ENCODE data around the gene ZMAT5. TPM values are rescaled to one million over a fixed set of nuclear protein-coding genes. Genes with fewer than 3 reads are reported as not detected.

The ZMAT5 gene
- 10 to 100 TPM; 21.2 to 28.6 (median 23.8) TPM for total RNA-seq
- polyA plus RNA-seq = 34.0 TPM
- long read RNA-seq, donor 1, transcript ZMAT5-201 (6 exons, 899 nt) = major isoform, 7 of 19 reads
- long read RNA-seq, donor 1, partial matches to known transcripts = 0 of 19 reads
- long read RNA-seq, donor 1, other reads (novel, unspliced or antisense) = 12 of 19 reads
- long read RNA-seq, donor 2, transcript ZMAT5-201 (6 exons, 899 nt) = major isoform, 8 of 20 reads
- long read RNA-seq, donor 2, partial matches to known transcripts = 2 of 20 reads
- long read RNA-seq, donor 2, other reads (novel, unspliced or antisense) = 10 of 20 reads
- long read RNA-seq, donor 3, partial matches to known transcripts = 0 of 12 reads
- long read RNA-seq, donor 3, other reads (novel, unspliced or antisense) = 9 of 12 reads
- long read RNA-seq, donor 4, partial matches to known transcripts = 2 of 15 reads
- long read RNA-seq, donor 4, other reads (novel, unspliced or antisense) = 9 of 15 reads

DNA sequence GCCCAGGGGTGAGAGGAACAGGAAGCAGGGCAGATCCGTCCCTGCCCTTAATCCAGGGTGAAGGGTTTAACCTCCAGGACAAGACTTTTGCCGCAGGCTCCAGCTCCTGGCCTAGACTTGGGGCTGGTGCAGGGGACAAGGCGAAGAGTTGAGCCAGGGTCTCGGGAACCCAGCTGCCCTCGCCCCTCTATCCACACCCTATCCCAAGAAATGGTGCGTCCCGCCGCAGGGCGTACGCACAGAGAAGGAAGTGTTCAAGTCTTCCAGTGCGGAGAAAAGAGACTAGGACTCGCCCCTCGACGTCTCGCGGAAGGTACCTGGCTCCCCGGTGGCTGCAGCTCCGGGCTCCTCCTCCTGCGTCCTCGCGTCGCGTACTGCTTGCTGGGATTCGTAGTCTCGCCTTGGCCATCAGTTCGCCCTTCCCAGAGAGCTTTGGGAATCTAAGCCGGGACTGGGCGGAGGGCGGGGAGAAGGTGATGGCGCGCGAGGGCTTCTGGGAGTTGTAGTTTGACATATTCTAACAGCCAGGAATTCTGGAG lies at the start of gene ZMAT5:
TSS of gene ZMAT5 (minus strand) at position 376 of the 539 bp plus-strand sequence. CDS start 18,463 bp downstream, outside the sequence.
- intact Hi-C loops (cut with DNase I) = loop anchor here in 1 of 4 donors (10.0 kb wide), 1 partner anchor 238 kb away; no protein-coding TSS in a partner anchor
- Histone ChIP-seq H3K4me1 (ENCODE audit: control insufficient read depth, insufficient read depth, low read length) (peaks cover 9% of the 10 kb centered on the region), H3K27ac (ENCODE audit: low read length) (peak within 1 kb of the TSS; percentile 89), H3K27me3 (ENCODE audit: control insufficient read depth, insufficient read depth) (no peaks in the 10 kb centered on the region), H3K9me3 (ENCODE audit: control insufficient read depth, low read length) (no peaks in the 10 kb centered on the region), H3K4me3 (ENCODE audit: low read length) (peak within 1 kb of the TSS; percentile 73)
- ATAC-seq = peak; percentile 99
- WGBS = under 1% methylated on average over 32 of the region's 32 CpGs
- peak; percentile 95 to 98 (median 96) for DNase-seq

DNA sequence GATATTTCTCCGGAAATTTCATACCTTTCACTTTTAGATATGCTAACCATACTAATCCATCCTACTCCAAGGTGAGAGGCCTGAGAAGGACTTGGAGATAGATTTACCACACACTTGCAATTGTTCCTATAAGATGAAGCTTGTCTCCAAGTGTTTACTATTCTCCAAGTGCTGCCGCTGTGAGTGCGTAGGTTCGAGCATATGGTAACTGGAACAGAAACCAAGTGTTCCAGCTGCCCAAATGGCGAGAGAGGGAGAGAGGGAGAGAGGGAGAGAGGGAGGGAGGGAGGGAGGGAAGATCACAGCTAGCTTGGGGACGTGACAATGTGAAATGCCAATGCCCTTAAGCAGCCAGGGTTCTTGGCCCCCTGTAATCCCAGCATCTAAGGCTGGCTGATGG lies 49.7 kb upstream of the ZMAT5 start:
- WGBS = 58% methylated on average over 6 of the region's 6 CpGs
- peaks cover 18% of the 10 kb centered on the region for H3K4me1 ChIP-seq (ENCODE audit: control insufficient read depth, insufficient read depth, low read length)
- no peak overlapping the region for H3K27ac ChIP-seq (ENCODE audit: low read length)
- intact Hi-C loops (cut with DNase I) = no loop called here
- no peaks in the 10 kb centered on the region for H3K9me3 ChIP-seq (ENCODE audit: control insufficient read depth, low read length)
- no peak for DNase-seq
- no peak for ATAC-seq
- no peaks in the 10 kb centered on the region for H3K27me3 ChIP-seq (ENCODE audit: control insufficient read depth, insufficient read depth)
- H3K4me3 ChIP-seq (ENCODE audit: low read length) = no peak overlapping the region

- peaks cover 18% of the 10 kb centered on the region for H3K4me1 ChIP-seq (ENCODE audit: control insufficient read depth, insufficient read depth, low read length)
Observed at GRCh38 chr22:29816128-29816527, 49.3 kb upstream of the ZMAT5 start.

GRCh38 chr22:29815580-29815979 lies 48.8 kb upstream of the ZMAT5 start:
- H3K27me3 ChIP-seq (ENCODE audit: control insufficient read depth, insufficient read depth) = no peaks in the 10 kb centered on the region
- H3K4me3 ChIP-seq (ENCODE audit: low read length) = no peak overlapping the region
- WGBS = 60% methylated on average over 4 of the region's 4 CpGs
- intact Hi-C loops (cut with DNase I) = no loop called here
- ATAC-seq (peak; percentile 14 to 54), DNase-seq (peak in 1 of 3 donors; percentile 68)
- peaks cover 18% of the 10 kb centered on the region for H3K4me1 ChIP-seq (ENCODE audit: control insufficient read depth, insufficient read depth, low read length)
- peak overlapping the region; percentile 48 for H3K27ac ChIP-seq (ENCODE audit: low read length)
- no peaks in the 10 kb centered on the region for H3K9me3 ChIP-seq (ENCODE audit: control insufficient read depth, low read length)

More at GRCh38 chr22:29816128-29816527, 49.3 kb upstream of the ZMAT5 start:
- Histone ChIP-seq H3K4me3 (ENCODE audit: low read length) (no peak overlapping the region), H3K27ac (ENCODE audit: low read length) (no peak overlapping the region), H3K9me3 (ENCODE audit: control insufficient read depth, low read length) (no peaks in the 10 kb centered on the region), H3K27me3 (ENCODE audit: control insufficient read depth, insufficient read depth) (no peaks in the 10 kb centered on the region)
- ATAC-seq (peak; percentile 82 to 86), DNase-seq (peak; percentile 87 to 93 (median 93))
- WGBS = 45% methylated on average over 2 of the region's 2 CpGs
- intact Hi-C loops (cut with DNase I) = no loop called here

- no peak for ATAC-seq
- no peak for DNase-seq
- Histone ChIP-seq H3K27me3 (ENCODE audit: control insufficient read depth, insufficient read depth) (no peaks in the 10 kb centered on the region), H3K9me3 (ENCODE audit: control insufficient read depth, low read length) (no peaks in the 10 kb centered on the region), H3K4me3 (ENCODE audit: low read length) (no peak overlapping the region), H3K4me1 (ENCODE audit: control insufficient read depth, insufficient read depth, low read length) (peaks cover 18% of the 10 kb centered on the region), H3K27ac (ENCODE audit: low read length) (no peak overlapping the region)
- intact Hi-C loops (cut with DNase I) = no loop called here
- WGBS = 84% methylated on average over 5 of the region's 5 CpGs
Observed at GRCh38 chr22:29814003-29814402, 47.2 kb upstream of the ZMAT5 start.

GRCh38 chr22:29813563-29813962 lies 46.8 kb upstream of the ZMAT5 start:
- DNase-seq = no peak
- no peak for ATAC-seq
- intact Hi-C loops (cut with DNase I) = no loop called here
- Histone ChIP-seq H3K27ac (ENCODE audit: low read length) (no peak overlapping the region), H3K27me3 (ENCODE audit: control insufficient read depth, insufficient read depth) (no peaks in the 10 kb centered on the region), H3K9me3 (ENCODE audit: control insufficient read depth, low read length) (no peaks in the 10 kb centered on the region), H3K4me3 (ENCODE audit: low read length) (no peak overlapping the region), H3K4me1 (ENCODE audit: control insufficient read depth, insufficient read depth, low read length) (peaks cover 15% of the 10 kb centered on the region)
- 87% methylated on average over 3 of the region's 3 CpGs for WGBS

DNA sequence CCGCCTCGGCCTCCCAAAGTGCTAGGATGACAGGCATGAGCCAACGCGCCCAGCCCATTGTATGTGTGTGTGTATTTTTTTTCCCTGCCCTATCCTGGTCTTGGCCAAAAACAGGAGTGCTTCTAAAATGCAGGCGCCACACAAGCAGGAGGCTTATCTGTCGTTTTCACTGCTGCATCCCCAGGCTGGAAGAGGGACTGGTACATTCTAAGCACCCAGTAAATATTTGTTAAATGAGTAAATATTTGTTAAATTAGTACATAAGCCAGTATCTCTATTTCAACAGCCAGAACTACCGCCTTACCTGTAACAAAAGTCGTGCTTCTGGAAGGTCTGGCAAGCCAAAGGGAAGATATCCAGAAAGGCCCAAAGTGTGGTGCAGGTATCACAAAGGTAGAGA lies 46.3 kb upstream of the ZMAT5 start:
- ATAC-seq = no peak
- intact Hi-C loops (cut with DNase I) = no loop called here
- Histone ChIP-seq H3K9me3 (ENCODE audit: control insufficient read depth, low read length) (no peaks in the 10 kb centered on the region), H3K4me3 (ENCODE audit: low read length) (no peak overlapping the region), H3K27me3 (ENCODE audit: control insufficient read depth, insufficient read depth) (no peaks in the 10 kb centered on the region), H3K4me1 (ENCODE audit: control insufficient read depth, insufficient read depth, low read length) (peaks cover 15% of the 10 kb centered on the region), H3K27ac (ENCODE audit: low read length) (no peak overlapping the region)
- DNase-seq = no peak
- WGBS = 96% methylated on average over 8 of the region's 8 CpGs

- peaks cover 4% of the 10 kb centered on the region for H3K4me1 ChIP-seq (ENCODE audit: control insufficient read depth, insufficient read depth, low read length)
- ATAC-seq (no peak), DNase-seq (no peak)
- no peak overlapping the region for H3K27ac ChIP-seq (ENCODE audit: low read length)
- no peaks in the 10 kb centered on the region for H3K9me3 ChIP-seq (ENCODE audit: control insufficient read depth, low read length)
- intact Hi-C loops (cut with DNase I) = no loop called here
- H3K27me3 ChIP-seq (ENCODE audit: control insufficient read depth, insufficient read depth) = no peaks in the 10 kb centered on the region
- no peak overlapping the region for H3K4me3 ChIP-seq (ENCODE audit: low read length)
- 88% methylated on average over 2 of the region's 2 CpGs for WGBS
Observed at GRCh38 chr22:29811377-29811776, 44.6 kb upstream of the ZMAT5 start.

- WGBS = 79% methylated on average over 2 of the region's 2 CpGs
- Histone ChIP-seq H3K4me3 (ENCODE audit: low read length) (no peak overlapping the region), H3K4me1 (ENCODE audit: control insufficient read depth, insufficient read depth, low read length) (no peaks in the 10 kb centered on the region), H3K27ac (ENCODE audit: low read length) (no peak overlapping the region), H3K27me3 (ENCODE audit: control insufficient read depth, insufficient read depth) (no peaks in the 10 kb centered on the region), H3K9me3 (ENCODE audit: control insufficient read depth, low read length) (no peaks in the 10 kb centered on the region)
- DNase-seq = no peak
- ATAC-seq = no peak
- intact Hi-C loops (cut with DNase I) = no loop called here
Observed at GRCh38 chr22:29810216-29810615, 43.4 kb upstream of the ZMAT5 start.

DNA sequence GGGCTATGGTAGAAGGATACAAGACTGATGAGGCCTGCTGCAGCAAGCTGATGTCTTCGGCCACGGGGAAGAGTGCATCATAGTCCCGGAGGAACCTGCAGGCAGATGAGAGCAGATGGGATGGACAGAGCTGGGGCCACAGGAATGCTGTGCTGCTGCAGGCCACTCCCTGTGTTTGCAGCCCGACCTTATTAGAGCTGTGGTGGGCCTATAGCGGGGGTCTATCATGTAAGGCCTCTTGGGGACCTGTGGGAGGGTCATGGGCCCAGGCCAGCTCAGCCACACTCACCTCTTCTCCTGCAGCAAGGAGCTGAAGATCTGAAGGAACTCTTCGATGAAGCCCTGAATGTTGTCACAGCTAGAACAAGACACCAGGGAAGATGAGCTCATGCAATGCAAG lies 39.4 kb upstream of the ZMAT5 start:
- Histone ChIP-seq H3K4me1 (ENCODE audit: control insufficient read depth, insufficient read depth, low read length) (peaks cover 3% of the 10 kb centered on the region), H3K27me3 (ENCODE audit: control insufficient read depth, insufficient read depth) (no peaks in the 10 kb centered on the region), H3K9me3 (ENCODE audit: control insufficient read depth, low read length) (no peaks in the 10 kb centered on the region), H3K4me3 (ENCODE audit: low read length) (no peak overlapping the region), H3K27ac (ENCODE audit: low read length) (no peak overlapping the region)
- DNase-seq (no peak), ATAC-seq (no peak)
- intact Hi-C loops (cut with DNase I) = no loop called here
- WGBS = 85% methylated on average over 6 of the region's 6 CpGs

DNA sequence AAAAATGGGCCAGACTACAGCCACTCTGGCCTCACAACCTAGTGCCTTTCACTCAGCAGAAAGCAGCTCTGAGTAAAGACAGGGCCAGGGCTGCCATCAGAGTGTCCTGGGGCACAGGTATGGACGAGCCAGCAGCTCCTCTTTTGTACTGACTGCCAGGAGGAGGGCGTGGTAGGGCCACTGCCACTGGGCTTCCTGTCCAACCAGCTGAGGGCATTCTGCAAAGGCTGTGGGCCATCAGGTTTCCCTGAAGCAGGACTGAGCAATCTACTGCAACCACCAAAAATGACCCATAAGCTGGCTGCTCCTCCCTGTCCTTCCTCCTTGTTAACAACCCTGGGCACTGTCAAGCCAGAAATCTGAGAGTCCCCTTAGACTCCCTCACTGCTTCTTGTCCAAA lies 38.2 kb upstream of the ZMAT5 start:
- intact Hi-C loops (cut with DNase I) = no loop called here
- no peak overlapping the region for H3K4me3 ChIP-seq (ENCODE audit: low read length)
- H3K4me1 ChIP-seq (ENCODE audit: control insufficient read depth, insufficient read depth, low read length) = peaks cover 7% of the 10 kb centered on the region
- H3K27me3 ChIP-seq (ENCODE audit: control insufficient read depth, insufficient read depth) = no peaks in the 10 kb centered on the region
- ATAC-seq = no peak
- 88% methylated on average over 2 of the region's 2 CpGs for WGBS
- no peaks in the 10 kb centered on the region for H3K9me3 ChIP-seq (ENCODE audit: control insufficient read depth, low read length)
- no peak overlapping the region for H3K27ac ChIP-seq (ENCODE audit: low read length)
- no peak for DNase-seq

Data from right cardiac atrium (tissue), 5 donors.